ENCODE measurements around the gene COL9A3. TPM values are rescaled to one million over a fixed set of nuclear protein-coding genes. Genes with fewer than 3 reads are reported as not detected.

COL9A3 gene
- total RNA-seq, 1 donor = not detected

- Histone ChIP-seq H4K20me1 (ENCODE audit: insufficient read depth, low read length) (peaks cover under 1% of the 10 kb centered on the region), H3K36me3 (ENCODE audit: insufficient read depth, low read length) (no peaks in the 10 kb centered on the region), H3K27ac (ENCODE audit: low read depth, low read length) (no peak overlapping the region), H3K4me1 (ENCODE audit: insufficient read depth, low read length) (no peaks in the 10 kb centered on the region), H3K79me2 (ENCODE audit: insufficient read depth, low read length) (no peaks in the 10 kb centered on the region), H3K4me2 (ENCODE audit: insufficient read depth, low read length) (no peak overlapping the region), H3K27me3 (ENCODE audit: insufficient read depth, low read length) (peaks cover 49% of the 10 kb centered on the region), H3K4me3 (ENCODE audit: insufficient read depth, low read length) (no peak overlapping the region), H2AFZ (ENCODE audit: low read length) (no peak overlapping the region), H3K9me3 (ENCODE audit: low read depth, low read length) (no peaks in the 10 kb centered on the region)
- peak; percentile 37 for DNase-seq (ENCODE audit: insufficient read length, low spot score, missing footprints)
- TF ChIP-seq CTCF (IDR thresholded peaks at IDR 0.05; ENCODE audit: extremely low read depth, low read depth, low read length) = no peak
These were observed 23.7 kb downstream of the COL9A3 start for GRCh38 chr20:62840244-62841197.

- H3K4me3 ChIP-seq (ENCODE audit: insufficient read depth, low read length) = no peak overlapping the region
- H3K79me2 ChIP-seq (ENCODE audit: insufficient read depth, low read length) = no peaks in the 10 kb centered on the region
- H3K27me3 ChIP-seq (ENCODE audit: insufficient read depth, low read length) = peaks cover 37% of the 10 kb centered on the region
- no peak overlapping the region for H2AFZ ChIP-seq (ENCODE audit: low read length)
- no peak for TF ChIP-seq CTCF (IDR thresholded peaks at IDR 0.05; ENCODE audit: extremely low read depth, low read depth, low read length)
- H3K27ac ChIP-seq (ENCODE audit: low read depth, low read length) = no peak overlapping the region
- no peak overlapping the region for H3K4me2 ChIP-seq (ENCODE audit: insufficient read depth, low read length)
- peaks cover 4% of the 10 kb centered on the region for H3K36me3 ChIP-seq (ENCODE audit: insufficient read depth, low read length)
- H4K20me1 ChIP-seq (ENCODE audit: insufficient read depth, low read length) = peaks cover 3% of the 10 kb centered on the region
- H3K4me1 ChIP-seq (ENCODE audit: insufficient read depth, low read length) = no peaks in the 10 kb centered on the region
- no peaks in the 10 kb centered on the region for H3K9me3 ChIP-seq (ENCODE audit: low read depth, low read length)
- peak; percentile 41 for DNase-seq (ENCODE audit: insufficient read length, low spot score, missing footprints)
These were observed 24.9 kb downstream of the COL9A3 start for GRCh38 chr20:62841705-62842212.

GRCh38 chr20:62843656-62844055 lies 26.8 kb downstream of the COL9A3 start:
- DNase-seq (ENCODE audit: insufficient read length, low spot score, missing footprints) = no peak
- no peaks in the 10 kb centered on the region for H3K9me3 ChIP-seq (ENCODE audit: low read depth, low read length)
- peaks cover 3% of the 10 kb centered on the region for H4K20me1 ChIP-seq (ENCODE audit: insufficient read depth, low read length)
- TF ChIP-seq CTCF (IDR thresholded peaks at IDR 0.05; ENCODE audit: extremely low read depth, low read depth, low read length) = no peak
- no peak overlapping the region for H3K27ac ChIP-seq (ENCODE audit: low read depth, low read length)
- H3K4me1 ChIP-seq (ENCODE audit: insufficient read depth, low read length) = no peaks in the 10 kb centered on the region
- H2AFZ ChIP-seq (ENCODE audit: low read length) = no peak overlapping the region
- peaks cover 21% of the 10 kb centered on the region for H3K27me3 ChIP-seq (ENCODE audit: insufficient read depth, low read length)
- H3K79me2 ChIP-seq (ENCODE audit: insufficient read depth, low read length) = no peaks in the 10 kb centered on the region
- peaks cover 4% of the 10 kb centered on the region for H3K36me3 ChIP-seq (ENCODE audit: insufficient read depth, low read length)
- no peak overlapping the region for H3K4me2 ChIP-seq (ENCODE audit: insufficient read depth, low read length)
- H3K4me3 ChIP-seq (ENCODE audit: insufficient read depth, low read length) = no peak overlapping the region

GRCh38 chr20:62844182-62844581 lies 27.3 kb downstream of the COL9A3 start:
- Histone ChIP-seq H3K9me3 (ENCODE audit: low read depth, low read length) (no peaks in the 10 kb centered on the region), H3K27me3 (ENCODE audit: insufficient read depth, low read length) (peaks cover 19% of the 10 kb centered on the region), H3K4me1 (ENCODE audit: insufficient read depth, low read length) (no peaks in the 10 kb centered on the region), H3K27ac (ENCODE audit: low read depth, low read length) (no peak overlapping the region), H4K20me1 (ENCODE audit: insufficient read depth, low read length) (peaks cover 3% of the 10 kb centered on the region), H3K4me3 (ENCODE audit: insufficient read depth, low read length) (no peak overlapping the region), H3K36me3 (ENCODE audit: insufficient read depth, low read length) (peaks cover 4% of the 10 kb centered on the region), H3K4me2 (ENCODE audit: insufficient read depth, low read length) (no peak overlapping the region), H3K79me2 (ENCODE audit: insufficient read depth, low read length) (no peaks in the 10 kb centered on the region), H2AFZ (ENCODE audit: low read length) (no peak overlapping the region)
- TF ChIP-seq CTCF (IDR thresholded peaks at IDR 0.05; ENCODE audit: extremely low read depth, low read depth, low read length) = no peak
- DNase-seq (ENCODE audit: insufficient read length, low spot score, missing footprints) = no peak
